Measurements from ENCODE around the gene WDR74.

DNA sequence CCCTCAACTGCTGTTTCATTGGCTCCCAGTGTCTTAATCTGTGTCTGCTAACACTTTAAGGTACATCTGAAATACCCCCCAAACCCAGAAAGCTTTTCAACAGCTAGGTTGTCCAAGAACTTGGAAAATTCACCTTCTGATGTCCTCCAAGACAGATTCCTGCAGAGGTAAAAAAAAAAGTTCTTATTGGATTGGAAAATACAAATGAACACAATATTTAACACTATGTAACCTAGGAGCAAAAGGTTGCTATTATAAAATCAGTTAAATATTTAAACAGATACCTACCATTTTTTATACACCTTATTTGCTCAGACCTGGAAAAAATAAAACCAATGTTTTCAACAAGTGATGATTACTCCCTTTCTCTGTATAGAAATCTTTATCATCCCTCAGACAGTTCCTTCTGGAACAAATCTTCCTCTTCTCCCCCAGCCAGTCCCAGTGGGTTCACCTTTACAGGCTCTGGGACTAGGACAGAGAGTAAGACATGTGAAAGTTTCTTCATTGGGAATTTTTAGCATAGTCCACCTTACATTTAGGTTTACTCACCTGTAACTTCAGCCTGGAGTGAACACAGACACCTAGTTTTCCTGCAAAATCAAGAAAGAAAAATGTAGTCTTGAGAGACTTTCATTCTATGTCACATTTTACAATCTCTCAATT is 13.3 kb upstream of the WDR74 start:
- TF ChIP-seq, protein P1, sequence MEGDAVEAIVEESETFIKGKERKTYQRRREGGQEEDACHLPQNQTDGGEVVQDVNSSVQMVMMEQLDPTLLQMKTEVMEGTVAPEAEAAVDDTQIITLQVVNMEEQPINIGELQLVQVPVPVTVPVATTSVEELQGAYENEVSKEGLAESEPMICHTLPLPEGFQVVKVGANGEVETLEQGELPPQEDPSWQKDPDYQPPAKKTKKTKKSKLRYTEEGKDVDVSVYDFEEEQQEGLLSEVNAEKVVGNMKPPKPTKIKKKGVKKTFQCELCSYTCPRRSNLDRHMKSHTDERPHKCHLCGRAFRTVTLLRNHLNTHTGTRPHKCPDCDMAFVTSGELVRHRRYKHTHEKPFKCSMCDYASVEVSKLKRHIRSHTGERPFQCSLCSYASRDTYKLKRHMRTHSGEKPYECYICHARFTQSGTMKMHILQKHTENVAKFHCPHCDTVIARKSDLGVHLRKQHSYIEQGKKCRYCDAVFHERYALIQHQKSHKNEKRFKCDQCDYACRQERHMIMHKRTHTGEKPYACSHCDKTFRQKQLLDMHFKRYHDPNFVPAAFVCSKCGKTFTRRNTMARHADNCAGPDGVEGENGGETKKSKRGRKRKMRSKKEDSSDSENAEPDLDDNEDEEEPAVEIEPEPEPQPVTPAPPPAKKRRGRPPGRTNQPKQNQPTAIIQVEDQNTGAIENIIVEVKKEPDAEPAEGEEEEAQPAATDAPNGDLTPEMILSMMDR (conservative IDR thresholded peaks at IDR 0.05 in 1 of 2, IDR thresholded peaks at IDR 0.05 in 1 of 2; ENCODE audit: low read depth in 1 of 2, low read length in 2 of 2): no peak
- no peak for TF ChIP-seq EZH2 (IDR thresholded peaks at IDR 0.05; ENCODE audit: low read length, missing control alignments)

Measured in fibroblast of lung (primary cell).